ENCODE data around the gene IMPA2.
"Not testable (repeated sequence)": the region's sequence is repeated elsewhere in the genome, so short reads cannot be mapped to it uniquely, and the experiment has no call there.

DNA sequence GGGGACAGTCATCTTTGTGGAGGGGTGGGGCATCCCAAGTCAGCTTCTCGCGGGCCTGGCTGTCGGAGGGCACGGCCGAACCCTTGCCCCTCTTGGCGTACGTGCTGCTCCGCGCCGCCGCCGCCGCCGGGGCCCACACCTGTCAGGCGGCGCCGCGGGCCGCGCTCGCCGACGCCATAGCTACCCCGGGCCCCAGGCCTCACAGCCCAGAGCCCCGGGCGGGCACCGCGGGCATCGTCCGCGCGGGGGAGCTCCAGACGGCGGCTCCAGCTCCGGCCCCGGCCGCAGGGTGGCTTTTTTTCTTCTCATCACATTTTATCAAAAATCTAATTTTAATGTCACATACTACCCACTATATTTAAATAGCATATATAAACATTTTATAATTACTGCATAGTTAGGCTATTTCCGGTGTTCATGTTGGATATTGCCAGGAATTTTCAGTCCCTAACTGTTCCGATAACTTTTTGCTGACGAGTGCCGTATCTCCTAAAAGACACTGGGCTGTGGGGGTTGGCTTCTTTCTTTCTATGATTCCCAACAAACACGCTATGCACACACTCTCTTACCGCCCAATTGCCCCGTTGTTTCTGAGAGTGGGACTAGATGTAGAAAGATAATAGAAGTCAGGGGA is 87.1 kb downstream of the IMPA2 start:
- TF ChIP-seq, protein P1, sequence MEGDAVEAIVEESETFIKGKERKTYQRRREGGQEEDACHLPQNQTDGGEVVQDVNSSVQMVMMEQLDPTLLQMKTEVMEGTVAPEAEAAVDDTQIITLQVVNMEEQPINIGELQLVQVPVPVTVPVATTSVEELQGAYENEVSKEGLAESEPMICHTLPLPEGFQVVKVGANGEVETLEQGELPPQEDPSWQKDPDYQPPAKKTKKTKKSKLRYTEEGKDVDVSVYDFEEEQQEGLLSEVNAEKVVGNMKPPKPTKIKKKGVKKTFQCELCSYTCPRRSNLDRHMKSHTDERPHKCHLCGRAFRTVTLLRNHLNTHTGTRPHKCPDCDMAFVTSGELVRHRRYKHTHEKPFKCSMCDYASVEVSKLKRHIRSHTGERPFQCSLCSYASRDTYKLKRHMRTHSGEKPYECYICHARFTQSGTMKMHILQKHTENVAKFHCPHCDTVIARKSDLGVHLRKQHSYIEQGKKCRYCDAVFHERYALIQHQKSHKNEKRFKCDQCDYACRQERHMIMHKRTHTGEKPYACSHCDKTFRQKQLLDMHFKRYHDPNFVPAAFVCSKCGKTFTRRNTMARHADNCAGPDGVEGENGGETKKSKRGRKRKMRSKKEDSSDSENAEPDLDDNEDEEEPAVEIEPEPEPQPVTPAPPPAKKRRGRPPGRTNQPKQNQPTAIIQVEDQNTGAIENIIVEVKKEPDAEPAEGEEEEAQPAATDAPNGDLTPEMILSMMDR (IDR thresholded peaks at IDR 0.05; ENCODE audit: borderline replicate concordance, extremely low read depth, low read length, poor library complexity, severe bottlenecking) = not testable (repeated sequence)
- TF ChIP-seq EZH2 (IDR thresholded peaks at IDR 0.05; ENCODE audit: borderline replicate concordance, low read depth, low read length, severe bottlenecking) = not testable (repeated sequence)

Measured in DND-41 (cell line).